Endothelial cell of umbilical vein (primary cell): ENCODE data around the gene CUBN. TPM values are rescaled to one million over a fixed set of nuclear protein-coding genes. Genes with fewer than 3 reads are reported as not detected.
A peak's percentile ranks its signal among the peaks of the same experiment; 100 is the strongest.

Experiments
- BruUV-seq: library from RNA; stranded (reverse); fragments of 400-500 nt; replicated peaks from 2 replicates; lab custom pipeline; 2021; lab: Mats Ljungman, UMichigan
- CTCF ChIA-PET: fragments of 300-600, 350-600 bp; sonication (Branson Sonifier 250); formaldehyde crosslinking; loops from one replicate; lab custom pipeline; 2021; ENCODE audit warnings: antibody characterized with exemption, inconsistent platforms; lab: Charles Lee
- POLR2A ChIA-PET: fragments of 300-600, 350-600 bp; sonication (Branson Sonifier 250); formaldehyde crosslinking; loops from one replicate; lab custom pipeline; 2021; ENCODE audit warnings: antibody characterized with exemption, inconsistent platforms; lab: Charles Lee
- DNase-seq: peaks from one replicate; pipeline ENCODE4 v3.0.0-alpha.2; 2011; ENCODE audit warnings: low read depth, low spot score
- FAIRE-seq: peaks from 2 replicates; lab custom pipeline; 2011; peaks lifted over from hg19 to GRCh38; lab: Jason Lieb, UNC
- H2AFZ ChIP-seq: 2 replicates; pipeline ENCODE4 v1.6.0; 2012; ENCODE audit warnings: low read depth, low read length, control low read depth, inconsistent platforms
- H3K27ac ChIP-seq: 2 replicates; pipeline ENCODE4 v1.5.1; 2011; ENCODE audit warnings: low read depth, mild to moderate bottlenecking, control low read depth, low read length, moderate library complexity; ENCODE audit not compliant: insufficient read depth
- H3K27me3 ChIP-seq, 2 experiments: 2 replicates each; pipeline versions ENCODE4 v1.6.0 to v1.6.1; 2011; ENCODE audit warnings: low read length in 2 of 2, mixed read lengths in 1 of 2; ENCODE audit not compliant: control insufficient read depth in 2 of 2, insufficient read depth in 2 of 2
- H3K36me3 ChIP-seq, 2 experiments: 2 replicates in 1 of 2; 3 replicates in 1 of 2; pipeline ENCODE4 v1.5.1; 2011; ENCODE audit warnings: low read length in 2 of 2, mild to moderate bottlenecking in 1 of 2, moderate library complexity in 1 of 2; ENCODE audit not compliant: control insufficient read depth in 2 of 2, insufficient read depth in 2 of 2; ENCODE audit errors: extremely low read depth in 1 of 2
- H3K4me1 ChIP-seq: 3 replicates; pipeline ENCODE4 v1.5.1; 2011; ENCODE audit warnings: mild to moderate bottlenecking, low read length; ENCODE audit not compliant: control insufficient read depth, insufficient read depth; ENCODE audit errors: extremely low read depth
- H3K4me2 ChIP-seq: 2 replicates; pipeline ENCODE4 v1.6.1; 2011; ENCODE audit warnings: low read length, control low read depth, mixed read lengths; ENCODE audit not compliant: insufficient read depth
- H3K4me3 ChIP-seq, 3 experiments: fragments of 200-600 bp in 1 of 3; sonication (generic), shearing (Covaris generic) in 1 of 3; replicated peaks in 1 of 3; 2 replicates each; pipeline ENCODE4 v1.5.1; 2011 to 2016; ENCODE audit warnings: control low read depth in 3 of 3, low read length in 3 of 3, mild to moderate bottlenecking in 2 of 3, inconsistent platforms in 1 of 3, low read depth in 1 of 3, moderate library complexity in 1 of 3; ENCODE audit not compliant: insufficient read depth in 1 of 3
- H3K79me2 ChIP-seq: 2 replicates; pipeline ENCODE4 v1.6.0; 2012; ENCODE audit warnings: low read length, inconsistent platforms; ENCODE audit not compliant: control insufficient read depth, insufficient read depth
- H3K9ac ChIP-seq: replicated peaks from 2 replicates; pipeline ENCODE3; 2011; ENCODE audit warnings: low read length, control low read depth; ENCODE audit not compliant: insufficient read depth; ENCODE audit errors: extremely low read depth
- H3K9me1 ChIP-seq: replicated peaks from 3 replicates; pipeline ENCODE4 v1.6.0; 2011; ENCODE audit warnings: mild to moderate bottlenecking, low read length; ENCODE audit not compliant: control insufficient read depth, insufficient read depth; ENCODE audit errors: extremely low read depth
- H3K9me3 ChIP-seq: replicated peaks from 2 replicates; pipeline ENCODE4 v1.5.1; 2012; ENCODE audit warnings: low read length, inconsistent platforms; ENCODE audit not compliant: control insufficient read depth, insufficient read depth
- H4K20me1 ChIP-seq: replicated peaks from 2 replicates; pipeline ENCODE3; 2011; ENCODE audit warnings: mild to moderate bottlenecking, low read length; ENCODE audit not compliant: control insufficient read depth, insufficient read depth; ENCODE audit errors: extremely low read depth
- EZH2 ChIP-seq: IDR thresholded peaks from 2 replicates; pipeline ENCODE4 v1.6.1; 2012; ENCODE audit warnings: borderline replicate concordance, low read depth, mild to moderate bottlenecking, moderate library complexity, low read length, inconsistent platforms; ENCODE audit not compliant: severe bottlenecking
- FOS ChIP-seq: IDR thresholded peaks from 2 replicates; pipeline ENCODE4 v1.6.1; 2011; ENCODE audit warnings: mild to moderate bottlenecking, low read length, moderate library complexity, borderline replicate concordance; ENCODE audit not compliant: insufficient read depth
- GATA2 ChIP-seq: IDR thresholded peaks from 2 replicates; pipeline ENCODE4 v1.7.0; 2011; ENCODE audit warnings: low read depth, mild to moderate bottlenecking, moderate library complexity, mixed read lengths, low read length; ENCODE audit not compliant: insufficient read length, insufficient read depth
- JUN ChIP-seq: IDR thresholded peaks from 2 replicates; pipeline ENCODE4 v1.6.1; 2011; ENCODE audit warnings: borderline replicate concordance, low read depth; ENCODE audit not compliant: insufficient read length, insufficient read depth
- MYC ChIP-seq: IDR thresholded peaks from one replicate; pipeline ENCODE4 v1.6.1; 2011; ENCODE audit warnings: mild to moderate bottlenecking, low read depth, low read length
- POLR2A ChIP-seq: IDR thresholded peaks from 2 replicates; pipeline ENCODE4 v1.6.1; 2012; ENCODE audit warnings: low read depth, mild to moderate bottlenecking, control low read depth, low read length
- POLR2AphosphoS5 ChIP-seq: IDR thresholded peaks from 2 replicates; pipeline ENCODE4 v1.6.1; 2012; ENCODE audit warnings: low read depth, mild to moderate bottlenecking, control low read depth, low read length, moderate library complexity; ENCODE audit not compliant: insufficient read depth
- dilution Hi-C: fragments of 300-500 bp; cut with MboI; formaldehyde crosslinking; loops from one replicate; pipeline ENCODE4 v1.15.0; 2019; ENCODE audit warnings: low sequenced_read_pairs; ENCODE audit not compliant: extremely low pct_ligation_motif_present
- intact Hi-C: fragments of 100-400 bp; cut with micrococcal nuclease; formaldehyde crosslinking; loops from one replicate; pipeline ENCODE4 v1.10.0; 2022
- polyA plus RNA-seq, 4 experiments: library from polyadenylated mRNA; depleted of rRNA in 3 of 4; stranded (reverse) in 3 of 4; unstranded in 1 of 4; fragments of >200 nt; gene quantifications; 2 replicates each; pipeline versions ENCODE4 v1.2.1 to v1.2.3, GENCODE V29; 2011 to 2012; ENCODE audit warnings: missing spikeins in 1 of 4
- total RNA-seq: library from RNA; stranded (reverse); gene quantifications from 2 replicates; pipeline ENCODE4 v1.2.3, GENCODE V29; 2021
- TF ChIP-seq, protein P1 (sequence below): IDR thresholded peaks from 2 replicates; pipeline ENCODE4 v1.6.1; 2011; ENCODE audit not compliant: insufficient read depth, insufficient read length
- TF ChIP-seq, protein P2 (sequence below), 2 donors: IDR thresholded peaks; 1 replicate in 1 of 2; 2 replicates in 1 of 2; pipeline ENCODE4 v1.5.1; 2011; ENCODE audit warnings: low read length in 2 of 2, mild to moderate bottlenecking in 2 of 2, moderate library complexity in 2 of 2, control low read depth in 1 of 2, inconsistent platforms in 1 of 2, low read depth in 1 of 2; ENCODE audit not compliant: insufficient read depth in 1 of 2; ENCODE audit errors: extremely low read depth in 1 of 2

CUBN gene
- total and polyA plus RNA-seq, 2 donors (not counting 3 experiments of a cell fraction or from before 2014, with no cell fraction given) = 2.7 to 4.6 TPM

GRCh38 chr10:17022466-17022825 lies 107.2 kb downstream of the CUBN start:
- H3K9ac ChIP-seq = no peak overlapping the region

GRCh38 chr10:17021656-17022465 lies 107.8 kb downstream of the CUBN start:
- no peak overlapping the region for H3K4me3 ChIP-seq

More at GRCh38 chr10:17022466-17022825, 107.2 kb downstream of the CUBN start:
- H2AFZ ChIP-seq = no peak overlapping the region
- H3K4me1 ChIP-seq = peaks cover 44% of the 10 kb centered on the region
- intact Hi-C loops = no loop called here
- H3K4me3 ChIP-seq = no peak overlapping the region
- H3K27me3 ChIP-seq = no peaks in the 10 kb centered on the region
- ChIA-PET POLR2A (no interaction called here), CTCF (interaction anchor here (0.6 to 1.5 kb wide), 6 partner anchors 12 to 208 kb away, joined by 3 to 4 read pairs (median 4); no protein-coding TSS in a partner anchor)
- BruUV-seq = no TSS peak
- TF ChIP-seq FOS = no peak
- H3K36me3 ChIP-seq = no peaks in the 10 kb centered on the region
- dilution Hi-C loops = no loop called here
- no peaks in the 10 kb centered on the region for H3K9me3 ChIP-seq
- no peak overlapping the region for H3K4me2 ChIP-seq
- DNase-seq (no peak), FAIRE-seq (no peak)
- H3K27ac ChIP-seq = peak overlapping the region; percentile 72
- H3K9me1 ChIP-seq = no peaks in the 10 kb centered on the region
- H4K20me1 ChIP-seq = no peaks in the 10 kb centered on the region
- no peaks in the 10 kb centered on the region for H3K79me2 ChIP-seq

More at GRCh38 chr10:17021656-17022465, 107.8 kb downstream of the CUBN start:
- no TSS peak for BruUV-seq
- POLR2A ChIA-PET = no interaction called here
- no peaks in the 10 kb centered on the region for H3K27me3 ChIP-seq
- peaks cover 38% of the 10 kb centered on the region for H3K4me1 ChIP-seq
- H3K36me3 ChIP-seq = no peaks in the 10 kb centered on the region
- H3K9me1 ChIP-seq = no peaks in the 10 kb centered on the region
- no peak for DNase-seq
- no peaks in the 10 kb centered on the region for H3K9me3 ChIP-seq
- H4K20me1 ChIP-seq = no peaks in the 10 kb centered on the region
- no peak for FAIRE-seq
- dilution Hi-C loops = no loop called here
- CTCF ChIA-PET = interaction anchor here (0.6 to 1.2 kb wide), 4 partner anchors 11 to 29 kb away, joined by 3 to 4 read pairs (median 4); no protein-coding TSS in a partner anchor
- H2AFZ ChIP-seq = no peak overlapping the region
- no peak overlapping the region for H3K9ac ChIP-seq
- H3K79me2 ChIP-seq = no peaks in the 10 kb centered on the region
- H3K4me2 ChIP-seq = no peak overlapping the region
- H3K27ac ChIP-seq = no peak overlapping the region
- intact Hi-C loops = no loop called here
- TF ChIP-seq MYC (no peak), FOS (no peak), EZH2 (no peak), GATA2 (no peak), POLR2A (no peak), JUN (no peak), POLR2AphosphoS5 (no peak)
- TF ChIP-seq, protein P1, sequence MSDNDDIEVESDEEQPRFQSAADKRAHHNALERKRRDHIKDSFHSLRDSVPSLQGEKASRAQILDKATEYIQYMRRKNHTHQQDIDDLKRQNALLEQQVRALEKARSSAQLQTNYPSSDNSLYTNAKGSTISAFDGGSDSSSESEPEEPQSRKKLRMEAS = no peak
- TF ChIP-seq, protein P2, sequence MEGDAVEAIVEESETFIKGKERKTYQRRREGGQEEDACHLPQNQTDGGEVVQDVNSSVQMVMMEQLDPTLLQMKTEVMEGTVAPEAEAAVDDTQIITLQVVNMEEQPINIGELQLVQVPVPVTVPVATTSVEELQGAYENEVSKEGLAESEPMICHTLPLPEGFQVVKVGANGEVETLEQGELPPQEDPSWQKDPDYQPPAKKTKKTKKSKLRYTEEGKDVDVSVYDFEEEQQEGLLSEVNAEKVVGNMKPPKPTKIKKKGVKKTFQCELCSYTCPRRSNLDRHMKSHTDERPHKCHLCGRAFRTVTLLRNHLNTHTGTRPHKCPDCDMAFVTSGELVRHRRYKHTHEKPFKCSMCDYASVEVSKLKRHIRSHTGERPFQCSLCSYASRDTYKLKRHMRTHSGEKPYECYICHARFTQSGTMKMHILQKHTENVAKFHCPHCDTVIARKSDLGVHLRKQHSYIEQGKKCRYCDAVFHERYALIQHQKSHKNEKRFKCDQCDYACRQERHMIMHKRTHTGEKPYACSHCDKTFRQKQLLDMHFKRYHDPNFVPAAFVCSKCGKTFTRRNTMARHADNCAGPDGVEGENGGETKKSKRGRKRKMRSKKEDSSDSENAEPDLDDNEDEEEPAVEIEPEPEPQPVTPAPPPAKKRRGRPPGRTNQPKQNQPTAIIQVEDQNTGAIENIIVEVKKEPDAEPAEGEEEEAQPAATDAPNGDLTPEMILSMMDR (IDR thresholded peaks at IDR 0.05; ENCODE audit: extremely low read depth in 1 of 2, insufficient read depth in 1 of 2, low read depth in 1 of 2, low read length in 2 of 2) = no peak
